BJ (cell line): Measurements from ENCODE around the gene PTMA. TPM values are rescaled to one million over a fixed set of nuclear protein-coding genes. Genes with fewer than 3 reads are reported as not detected.

Source experiments
- CTCF ChIA-PET: fragments of 350-600 bp; formaldehyde crosslinking; extraction: SDS; loops from one replicate; lab custom pipeline; 2021; ENCODE audit warnings: antibody characterized with exemption, inconsistent platforms; lab: Yijun Ruan, JAX
- POLR2A ChIA-PET: fragments of 300-600 bp; sonication (Branson Sonifier 250); formaldehyde crosslinking; extraction: SDS; loops from one replicate; lab custom pipeline; 2021; ENCODE audit warnings: antibody characterized with exemption; lab: Charles Lee
- DNase-seq: peaks from one replicate; pipeline ENCODE4 v3.0.0-alpha.2; 2011; ENCODE audit warnings: low read depth
- H3K27me3 ChIP-seq: 2 replicates; pipeline ENCODE4 v1.6.0; 2011; ENCODE audit warnings: low read length; ENCODE audit not compliant: control insufficient read depth, insufficient read depth
- H3K36me3 ChIP-seq: 2 replicates; pipeline ENCODE4 v1.5.1; 2011; ENCODE audit warnings: low read length; ENCODE audit not compliant: control insufficient read depth, insufficient read depth
- H3K4me3 ChIP-seq: 2 replicates; pipeline ENCODE4 v1.5.1; 2011; ENCODE audit warnings: low read depth, mild to moderate bottlenecking, control low read depth, low read length
- CTCF ChIP-seq: IDR thresholded peaks from 2 replicates; pipeline ENCODE4 v1.5.1; 2011; ENCODE audit warnings: low read depth, mild to moderate bottlenecking, control low read depth, inconsistent platforms, low read length, moderate library complexity; ENCODE audit not compliant: insufficient read depth
- polyA plus RNA-seq: library from polyadenylated mRNA; depleted of rRNA; stranded (reverse); fragments of >200 nt; gene quantifications from 2 replicates; pipeline ENCODE4 v1.2.3, GENCODE V29; 2011

Gene PTMA
- polyA plus RNA-seq, 1 experiment = 363 TPM

- Histone ChIP-seq H3K27me3 (no peaks in the 10 kb centered on the region), H3K36me3 (no peaks in the 10 kb centered on the region), H3K4me3 (no peak overlapping the region)
- CTCF ChIA-PET = interaction anchor here (0.7 to 2.2 kb wide), 3 partner anchors 8 to 65 kb away, joined by 3 to 11 read pairs (median 3); partner anchors contain the start of gene COPS7B
- DNase-seq = no peak
- POLR2A ChIA-PET = no interaction called here
- no peak for TF ChIP-seq CTCF
These were observed 13.0 kb downstream of the PTMA start for GRCh38 chr2:231720987-231721966.

GRCh38 chr2:231722721-231723307 lies 14.5 kb downstream of the PTMA start:
- POLR2A ChIA-PET = no interaction called here
- H3K27me3 ChIP-seq = no peaks in the 10 kb centered on the region
- H3K36me3 ChIP-seq = no peaks in the 10 kb centered on the region
- no peak overlapping the region for H3K4me3 ChIP-seq
- DNase-seq = no peak
- CTCF ChIA-PET = interaction anchor here (2.2 kb wide), 1 partner anchor 47 kb away, joined by 11 read pairs; no protein-coding TSS in a partner anchor
- TF ChIP-seq CTCF = no peak

GRCh38 chr2:231725476-231725875 lies 17.2 kb downstream of the PTMA start:
- CTCF ChIA-PET = interaction anchor here (0.7 to 3.3 kb wide), 7 partner anchors 10 to 162 kb away, joined by 3 to 45 read pairs (median 3); no protein-coding TSS in a partner anchor
- Histone ChIP-seq H3K27me3 (no peaks in the 10 kb centered on the region), H3K36me3 (no peaks in the 10 kb centered on the region), H3K4me3 (no peak overlapping the region)
- POLR2A ChIA-PET = interaction anchor here (0.5 kb wide), 1 partner anchor 1174 kb away, joined by 35 read pairs; no protein-coding TSS in a partner anchor
- DNase-seq = no peak
- TF ChIP-seq CTCF = no peak

- ChIA-PET CTCF (interaction anchor here (1.3 to 3.3 kb wide), 3 partner anchors 12 to 163 kb away, joined by 5 to 45 read pairs (median 5); no protein-coding TSS in a partner anchor), POLR2A (interaction anchor here (0.5 kb wide), 1 partner anchor 1175 kb away, joined by 35 read pairs; no protein-coding TSS in a partner anchor)
- H3K27me3 ChIP-seq = no peaks in the 10 kb centered on the region
- H3K36me3 ChIP-seq = no peaks in the 10 kb centered on the region
- DNase-seq = no peak
- H3K4me3 ChIP-seq = no peak overlapping the region
- no peak for TF ChIP-seq CTCF
These were observed 18.0 kb downstream of the PTMA start for GRCh38 chr2:231726276-231726675.

- POLR2A ChIA-PET = no interaction called here
- CTCF ChIA-PET = interaction anchor here (1.7 to 2.1 kb wide), 2 partner anchors 11 to 14 kb away, joined by 7 to 14 read pairs; no protein-coding TSS in a partner anchor
- no peak for TF ChIP-seq CTCF
These were observed 19.3 kb downstream of the PTMA start for GRCh38 chr2:231727621-231728020.

More at GRCh38 chr2:231727621-231728020, 19.3 kb downstream of the PTMA start:
- DNase-seq = no peak
- Histone ChIP-seq H3K36me3 (no peaks in the 10 kb centered on the region), H3K4me3 (no peak overlapping the region), H3K27me3 (no peaks in the 10 kb centered on the region)
